ENCODE results near the gene MAD1L1.

Gene MAD1L1

DNA sequence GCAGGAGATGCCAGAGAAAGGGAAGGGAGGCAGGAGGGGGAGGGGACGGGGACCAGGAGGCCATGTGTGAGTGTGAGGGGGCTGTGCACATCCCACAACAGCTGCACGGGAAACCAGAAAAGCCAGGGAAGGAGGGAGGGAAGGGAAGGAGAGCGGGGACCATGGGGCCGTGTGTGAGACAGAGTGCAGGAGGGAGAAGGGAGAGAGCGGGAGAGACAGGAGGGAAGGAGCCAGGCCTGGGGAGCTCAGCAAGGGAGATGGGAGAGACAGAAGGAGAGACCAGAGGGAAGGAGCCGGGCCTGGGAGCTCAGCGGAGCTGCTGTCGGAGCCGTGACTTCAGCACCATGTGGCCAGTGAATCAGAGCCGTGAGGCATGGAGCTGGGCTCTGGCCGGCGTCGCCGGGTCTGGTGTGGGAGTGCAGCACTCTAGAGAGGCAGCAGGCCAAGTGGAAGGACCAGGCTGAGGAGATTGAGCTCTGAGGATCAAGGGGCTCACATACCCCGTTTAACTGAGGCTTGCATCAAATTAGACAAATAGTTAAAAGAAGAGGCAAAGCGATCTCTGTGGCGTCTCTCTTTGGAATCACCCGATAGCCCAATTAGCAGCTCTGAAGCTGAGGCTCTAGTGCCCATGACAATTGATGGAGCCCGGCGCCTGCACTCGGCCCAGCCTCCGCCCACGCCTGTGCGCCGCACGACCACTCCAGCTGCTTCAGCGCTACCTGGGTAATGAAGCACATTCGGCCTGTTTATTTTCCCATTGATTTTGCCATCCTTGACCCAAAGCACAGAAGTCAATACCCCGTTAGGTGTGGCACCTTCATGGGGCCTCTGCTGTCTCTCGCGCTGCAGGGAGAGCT, 150.4 kb downstream of the MAD1L1 start:
- no peaks in the 10 kb centered on the region for H3K36me3 ChIP-seq (ENCODE audit: control insufficient read depth, insufficient read depth, low read length)

DNA sequence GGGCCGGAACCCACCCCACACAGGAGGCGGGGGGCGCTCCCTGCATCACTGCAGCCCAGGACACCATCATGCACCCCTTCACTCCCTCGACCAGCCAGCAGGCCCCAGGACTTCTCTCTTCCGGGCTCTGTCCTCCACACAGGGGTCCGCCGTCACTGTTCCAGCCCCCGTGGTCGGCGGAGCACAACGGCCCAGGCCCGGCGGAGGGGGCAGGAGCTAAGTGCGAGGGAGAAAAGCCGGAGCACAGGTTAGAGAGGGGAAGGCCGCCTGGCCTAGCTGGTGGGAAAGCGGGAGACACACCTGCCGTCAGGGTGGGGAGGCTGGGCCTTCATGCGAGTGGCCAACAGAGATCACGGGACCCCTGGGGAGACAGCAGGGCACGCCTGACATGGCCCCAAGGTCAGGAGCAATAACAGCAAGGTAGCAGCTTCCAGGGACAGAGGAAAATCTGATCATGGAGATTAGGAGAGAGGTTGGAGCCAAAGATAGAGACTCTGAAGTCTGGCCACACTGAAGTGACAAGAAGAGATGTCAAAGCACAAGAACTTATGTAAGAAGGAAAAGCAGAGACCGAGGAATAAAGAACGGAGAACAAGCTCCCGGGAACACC, 151.1 kb downstream of the MAD1L1 start:
- no peaks in the 10 kb centered on the region for H3K9me3 ChIP-seq (ENCODE audit: control insufficient read depth, low read length)
- DNase-seq, result no peak
- no peaks in the 10 kb centered on the region for H3K36me3 ChIP-seq (ENCODE audit: control insufficient read depth, insufficient read depth, low read length)
- no peak overlapping the region for H3K4me3 ChIP-seq (ENCODE audit: insufficient read depth, low read depth, low read length, poor library complexity, severe bottlenecking)
- H3K27ac ChIP-seq (ENCODE audit: insufficient read depth, low read length, poor library complexity, severe bottlenecking), result no peak overlapping the region
- no peaks in the 10 kb centered on the region for H3K4me1 ChIP-seq (ENCODE audit: control insufficient read depth, insufficient read depth, low read length, poor library complexity, severe bottlenecking)
- no peaks in the 10 kb centered on the region for H3K27me3 ChIP-seq (replicated peaks; ENCODE audit: control insufficient read depth, insufficient read depth, low read length, poor library complexity, severe bottlenecking)

More for the DNA sequence above, 150.4 kb downstream of the MAD1L1 start:
- no peak for DNase-seq
- Histone ChIP-seq H3K9me3 (ENCODE audit: control insufficient read depth, low read length) (no peaks in the 10 kb centered on the region), H3K4me3 (ENCODE audit: insufficient read depth, low read depth, low read length, poor library complexity, severe bottlenecking) (no peak overlapping the region), H3K27ac (ENCODE audit: insufficient read depth, low read length, poor library complexity, severe bottlenecking) (no peak overlapping the region), H3K27me3 (replicated peaks; ENCODE audit: control insufficient read depth, insufficient read depth, low read length, poor library complexity, severe bottlenecking) (no peaks in the 10 kb centered on the region), H3K4me1 (ENCODE audit: control insufficient read depth, insufficient read depth, low read length, poor library complexity, severe bottlenecking) (no peaks in the 10 kb centered on the region)

DNA sequence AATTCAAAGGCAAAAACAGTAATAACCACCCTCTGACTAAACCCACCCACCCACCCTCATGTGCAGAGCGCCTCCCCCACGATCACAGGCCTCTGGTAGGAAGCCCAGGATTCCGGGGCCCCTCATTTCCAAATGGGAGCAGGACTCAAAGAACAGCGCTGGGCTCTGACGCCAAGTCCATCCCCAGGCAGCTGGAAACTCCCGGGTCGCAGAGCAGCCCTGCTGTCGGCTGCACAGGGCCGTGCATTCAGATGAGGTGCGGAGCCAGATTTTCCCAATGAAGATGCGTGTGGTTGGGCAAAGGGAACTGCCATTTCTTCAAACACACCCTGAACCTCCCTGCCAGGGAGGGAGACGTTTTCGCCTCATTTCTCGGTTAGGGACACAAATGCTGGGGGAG, 152.3 kb downstream of the MAD1L1 start:
- Histone ChIP-seq H3K27me3 (replicated peaks; ENCODE audit: control insufficient read depth, insufficient read depth, low read length, poor library complexity, severe bottlenecking) (no peaks in the 10 kb centered on the region), H3K27ac (ENCODE audit: insufficient read depth, low read length, poor library complexity, severe bottlenecking) (no peak overlapping the region), H3K36me3 (ENCODE audit: control insufficient read depth, insufficient read depth, low read length) (no peaks in the 10 kb centered on the region), H3K9me3 (ENCODE audit: control insufficient read depth, low read length) (no peaks in the 10 kb centered on the region), H3K4me3 (ENCODE audit: insufficient read depth, low read depth, low read length, poor library complexity, severe bottlenecking) (no peak overlapping the region), H3K4me1 (ENCODE audit: control insufficient read depth, insufficient read depth, low read length, poor library complexity, severe bottlenecking) (no peaks in the 10 kb centered on the region)
- DNase-seq, result no peak

DNA sequence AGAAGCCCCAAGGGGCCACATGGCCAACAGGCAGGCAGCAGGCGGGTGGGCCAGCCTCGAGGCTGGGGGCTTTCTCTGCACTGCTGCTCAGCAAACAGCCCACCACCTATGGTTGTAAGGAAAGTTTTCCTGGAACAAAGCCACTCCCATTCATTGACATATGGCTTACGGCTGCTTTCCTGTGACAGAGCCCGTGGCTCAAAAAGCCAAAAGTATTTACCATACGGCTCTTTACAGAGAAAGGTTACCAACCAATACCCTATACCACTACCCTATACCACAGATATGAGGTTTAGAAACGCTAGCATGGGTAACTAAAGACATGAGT, 152.7 kb downstream of the MAD1L1 start:
- H3K4me3 ChIP-seq (ENCODE audit: insufficient read depth, low read depth, low read length, poor library complexity, severe bottlenecking), result no peak overlapping the region
- H3K9me3 ChIP-seq (ENCODE audit: control insufficient read depth, low read length), result no peaks in the 10 kb centered on the region
- no peaks in the 10 kb centered on the region for H3K27me3 ChIP-seq (replicated peaks; ENCODE audit: control insufficient read depth, insufficient read depth, low read length, poor library complexity, severe bottlenecking)
- no peak overlapping the region for H3K27ac ChIP-seq (ENCODE audit: insufficient read depth, low read length, poor library complexity, severe bottlenecking)
- no peaks in the 10 kb centered on the region for H3K4me1 ChIP-seq (ENCODE audit: control insufficient read depth, insufficient read depth, low read length, poor library complexity, severe bottlenecking)
- H3K36me3 ChIP-seq (ENCODE audit: control insufficient read depth, insufficient read depth, low read length), result no peaks in the 10 kb centered on the region
- DNase-seq, result no peak

DNA sequence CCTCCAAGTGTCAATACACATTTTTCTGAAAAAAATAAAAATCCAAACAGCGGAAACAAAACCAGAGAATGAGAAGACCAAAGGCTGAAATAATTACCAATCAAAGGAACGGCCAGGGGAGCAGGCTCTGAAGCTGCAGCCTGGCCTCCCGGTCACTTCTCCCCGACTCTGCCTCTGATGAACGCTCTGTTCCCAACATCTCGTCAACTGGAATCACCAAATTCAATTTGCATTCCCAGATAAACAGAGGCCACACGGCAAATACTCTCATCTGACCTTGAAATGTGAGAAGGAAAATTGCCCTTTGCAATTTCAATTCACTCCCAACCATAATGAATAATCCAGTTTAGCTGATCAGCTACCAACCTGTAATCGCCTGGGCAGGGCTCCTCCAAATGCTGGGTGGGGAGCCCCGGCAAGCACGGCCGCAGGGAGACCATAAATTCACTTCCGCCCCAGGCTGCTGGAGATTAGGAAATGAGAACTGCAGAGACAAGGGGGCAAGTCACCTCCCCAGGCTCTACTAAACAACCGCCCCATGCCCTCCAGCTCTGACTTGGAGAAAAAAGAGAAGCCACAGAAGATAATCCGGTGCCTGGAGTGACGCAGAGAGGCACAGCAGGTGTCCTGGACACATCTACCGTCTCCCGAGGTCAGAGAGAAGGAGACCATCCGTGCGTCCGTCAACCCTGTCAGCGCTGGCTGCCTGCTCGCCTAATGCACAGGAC, 153.2 kb downstream of the MAD1L1 start:
- Histone ChIP-seq H3K27me3 (replicated peaks; ENCODE audit: control insufficient read depth, insufficient read depth, low read length, poor library complexity, severe bottlenecking) (no peaks in the 10 kb centered on the region), H3K4me1 (ENCODE audit: control insufficient read depth, insufficient read depth, low read length, poor library complexity, severe bottlenecking) (no peaks in the 10 kb centered on the region), H3K4me3 (ENCODE audit: insufficient read depth, low read depth, low read length, poor library complexity, severe bottlenecking) (no peak overlapping the region), H3K36me3 (ENCODE audit: control insufficient read depth, insufficient read depth, low read length) (no peaks in the 10 kb centered on the region), H3K27ac (ENCODE audit: insufficient read depth, low read length, poor library complexity, severe bottlenecking) (no peak overlapping the region), H3K9me3 (ENCODE audit: control insufficient read depth, low read length) (no peaks in the 10 kb centered on the region)
- no peak for DNase-seq

DNA sequence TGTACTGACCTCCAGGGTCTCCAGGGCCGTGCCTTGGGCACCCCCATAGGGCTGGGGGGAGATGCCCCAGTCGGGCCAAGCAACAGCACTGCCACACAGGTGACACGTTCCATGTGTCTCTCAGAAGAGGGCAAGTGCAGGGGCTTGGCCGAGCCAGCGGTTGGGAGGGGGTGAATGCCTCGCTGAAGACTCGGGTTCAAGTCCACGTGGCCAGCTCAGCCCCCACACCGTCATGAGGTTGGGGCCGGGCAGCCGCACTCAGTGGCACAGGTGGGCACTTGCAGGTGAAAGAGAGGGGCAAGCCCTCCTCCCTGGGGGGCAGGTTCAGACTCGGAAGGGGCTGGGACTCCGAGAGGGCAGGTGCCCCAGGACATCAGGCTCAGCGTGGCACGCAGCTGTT, 153.8 kb downstream of the MAD1L1 start:
- Histone ChIP-seq H3K4me3 (ENCODE audit: insufficient read depth, low read depth, low read length, poor library complexity, severe bottlenecking) (no peak overlapping the region), H3K27ac (ENCODE audit: insufficient read depth, low read length, poor library complexity, severe bottlenecking) (no peak overlapping the region), H3K4me1 (ENCODE audit: control insufficient read depth, insufficient read depth, low read length, poor library complexity, severe bottlenecking) (no peaks in the 10 kb centered on the region), H3K27me3 (replicated peaks; ENCODE audit: control insufficient read depth, insufficient read depth, low read length, poor library complexity, severe bottlenecking) (no peaks in the 10 kb centered on the region), H3K36me3 (ENCODE audit: control insufficient read depth, insufficient read depth, low read length) (no peaks in the 10 kb centered on the region), H3K9me3 (ENCODE audit: control insufficient read depth, low read length) (no peaks in the 10 kb centered on the region)
- no peak for DNase-seq

DNA sequence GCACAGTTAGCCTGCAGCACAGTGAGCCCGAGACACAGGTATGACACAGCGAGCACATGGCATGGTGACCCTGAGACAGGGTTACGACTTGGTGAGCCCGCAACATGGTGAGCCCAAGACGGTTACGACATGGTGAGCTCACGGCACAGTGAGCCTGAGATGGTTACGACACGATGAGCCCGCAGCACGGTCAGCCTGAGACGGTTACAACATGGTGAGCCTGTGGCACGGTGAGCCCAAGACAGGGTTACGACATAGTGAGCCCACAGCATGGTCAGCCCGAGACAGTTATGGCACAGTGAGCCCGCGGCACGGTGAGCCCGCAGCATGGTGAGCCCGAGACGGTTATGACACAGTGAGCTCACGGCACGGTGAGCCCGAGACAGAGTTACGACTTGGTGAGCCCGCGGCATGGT, 156.1 kb downstream of the MAD1L1 start:
- Histone ChIP-seq H3K27me3 (replicated peaks; ENCODE audit: control insufficient read depth, insufficient read depth, low read length, poor library complexity, severe bottlenecking) (no peaks in the 10 kb centered on the region), H3K4me3 (ENCODE audit: insufficient read depth, low read depth, low read length, poor library complexity, severe bottlenecking) (no peak overlapping the region), H3K36me3 (ENCODE audit: control insufficient read depth, insufficient read depth, low read length) (no peaks in the 10 kb centered on the region), H3K4me1 (ENCODE audit: control insufficient read depth, insufficient read depth, low read length, poor library complexity, severe bottlenecking) (no peaks in the 10 kb centered on the region), H3K27ac (ENCODE audit: insufficient read depth, low read length, poor library complexity, severe bottlenecking) (no peak overlapping the region), H3K9me3 (ENCODE audit: control insufficient read depth, low read length) (no peaks in the 10 kb centered on the region)
- no peak for DNase-seq

DNA sequence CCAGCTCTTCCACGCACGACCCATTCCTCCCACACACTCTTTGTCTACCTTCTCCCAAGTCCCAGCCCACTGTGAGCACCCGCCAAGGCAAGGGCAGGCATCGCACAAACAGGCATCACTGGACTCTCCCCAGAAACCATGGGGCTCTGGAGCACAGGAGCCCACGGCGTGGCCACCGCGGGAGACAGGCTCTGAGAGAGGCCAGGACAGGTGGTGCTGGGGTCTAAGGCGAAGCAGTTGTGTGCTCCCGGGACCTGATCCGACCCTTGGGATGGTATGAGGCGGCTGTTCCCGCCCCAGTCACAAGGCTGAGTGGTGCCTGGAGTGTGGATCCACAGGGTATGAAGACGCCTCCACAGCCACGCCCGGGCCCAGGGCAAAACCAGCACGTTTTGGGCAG, 156.9 kb downstream of the MAD1L1 start:
- H3K36me3 ChIP-seq (ENCODE audit: control insufficient read depth, insufficient read depth, low read length), result no peaks in the 10 kb centered on the region
- H3K27ac ChIP-seq (ENCODE audit: insufficient read depth, low read length, poor library complexity, severe bottlenecking), result no peak overlapping the region
- H3K27me3 ChIP-seq (replicated peaks; ENCODE audit: control insufficient read depth, insufficient read depth, low read length, poor library complexity, severe bottlenecking), result no peaks in the 10 kb centered on the region
- DNase-seq, result no peak
- no peaks in the 10 kb centered on the region for H3K4me1 ChIP-seq (ENCODE audit: control insufficient read depth, insufficient read depth, low read length, poor library complexity, severe bottlenecking)
- no peak overlapping the region for H3K4me3 ChIP-seq (ENCODE audit: insufficient read depth, low read depth, low read length, poor library complexity, severe bottlenecking)
- H3K9me3 ChIP-seq (ENCODE audit: control insufficient read depth, low read length), result no peaks in the 10 kb centered on the region

DNA sequence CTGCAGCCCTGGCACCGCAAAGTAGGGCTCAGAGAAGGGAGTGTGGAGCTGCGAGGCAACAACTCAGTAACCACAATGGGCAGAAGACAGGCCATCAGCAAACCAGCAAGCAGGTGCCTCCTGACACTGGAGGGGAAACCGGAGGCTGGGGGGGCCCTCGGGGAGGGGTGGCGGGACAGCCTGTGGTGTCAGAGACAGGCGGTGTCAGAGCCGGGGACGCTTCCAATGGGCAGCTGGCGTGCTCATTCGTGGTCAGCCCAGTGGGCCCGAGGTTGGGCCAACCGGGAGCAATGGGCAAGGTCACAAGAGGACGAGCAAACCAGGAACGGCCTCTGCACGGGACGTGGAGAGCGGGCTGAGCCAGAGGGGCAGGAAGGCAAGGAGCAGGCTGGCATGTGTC, 158.1 kb downstream of the MAD1L1 start:
- no peaks in the 10 kb centered on the region for H3K9me3 ChIP-seq (ENCODE audit: control insufficient read depth, low read length)
- no peak overlapping the region for H3K4me3 ChIP-seq (ENCODE audit: insufficient read depth, low read depth, low read length, poor library complexity, severe bottlenecking)
- no peaks in the 10 kb centered on the region for H3K4me1 ChIP-seq (ENCODE audit: control insufficient read depth, insufficient read depth, low read length, poor library complexity, severe bottlenecking)
- H3K27me3 ChIP-seq (replicated peaks; ENCODE audit: control insufficient read depth, insufficient read depth, low read length, poor library complexity, severe bottlenecking), result no peaks in the 10 kb centered on the region
- no peaks in the 10 kb centered on the region for H3K36me3 ChIP-seq (ENCODE audit: control insufficient read depth, insufficient read depth, low read length)
- DNase-seq, result no peak
- no peak overlapping the region for H3K27ac ChIP-seq (ENCODE audit: insufficient read depth, low read length, poor library complexity, severe bottlenecking)

DNA sequence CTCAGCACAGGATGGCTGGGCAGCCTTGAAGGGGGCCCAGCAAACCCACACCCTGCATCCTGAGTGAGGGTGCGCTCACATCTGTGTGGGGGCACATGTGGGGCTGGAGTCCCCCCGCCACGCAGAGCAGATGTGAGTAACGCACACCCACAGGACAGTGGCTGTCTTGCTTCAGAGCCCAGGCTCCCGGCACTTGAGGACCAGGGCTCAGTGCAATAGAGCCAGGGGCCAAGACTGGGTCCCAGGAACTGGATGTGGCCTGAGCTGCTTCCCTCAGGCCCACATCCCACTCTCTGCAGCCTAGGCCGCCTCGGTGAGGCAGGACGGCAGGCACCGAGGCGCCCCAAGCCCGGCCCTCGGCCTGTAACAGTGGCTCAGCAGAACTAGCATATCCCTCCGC, 159.9 kb downstream of the MAD1L1 start:
- no peak for DNase-seq
- Histone ChIP-seq H3K9me3 (ENCODE audit: control insufficient read depth, low read length) (no peaks in the 10 kb centered on the region), H3K4me1 (ENCODE audit: control insufficient read depth, insufficient read depth, low read length, poor library complexity, severe bottlenecking) (no peaks in the 10 kb centered on the region), H3K27me3 (replicated peaks; ENCODE audit: control insufficient read depth, insufficient read depth, low read length, poor library complexity, severe bottlenecking) (no peaks in the 10 kb centered on the region), H3K27ac (ENCODE audit: insufficient read depth, low read length, poor library complexity, severe bottlenecking) (no peak overlapping the region), H3K36me3 (ENCODE audit: control insufficient read depth, insufficient read depth, low read length) (no peaks in the 10 kb centered on the region), H3K4me3 (ENCODE audit: insufficient read depth, low read depth, low read length, poor library complexity, severe bottlenecking) (no peak overlapping the region)

Data from effector memory CD4-positive, alpha-beta T cell (primary cell).